GM21619 (cell line): ENCODE measurements around the gene EPHA1.
"Not testable (repeated sequence)": the region's sequence is repeated elsewhere in the genome, so short reads cannot be mapped to it uniquely, and the experiment has no call there.

ENCODE experiments used
- ATAC-seq: cut with Tn5 transposase; IDR thresholded peaks from one replicate; pipeline ENCODE4 v1.9.1; 2021; ENCODE audit not compliant: unreplicated experiment

Gene EPHA1

DNA sequence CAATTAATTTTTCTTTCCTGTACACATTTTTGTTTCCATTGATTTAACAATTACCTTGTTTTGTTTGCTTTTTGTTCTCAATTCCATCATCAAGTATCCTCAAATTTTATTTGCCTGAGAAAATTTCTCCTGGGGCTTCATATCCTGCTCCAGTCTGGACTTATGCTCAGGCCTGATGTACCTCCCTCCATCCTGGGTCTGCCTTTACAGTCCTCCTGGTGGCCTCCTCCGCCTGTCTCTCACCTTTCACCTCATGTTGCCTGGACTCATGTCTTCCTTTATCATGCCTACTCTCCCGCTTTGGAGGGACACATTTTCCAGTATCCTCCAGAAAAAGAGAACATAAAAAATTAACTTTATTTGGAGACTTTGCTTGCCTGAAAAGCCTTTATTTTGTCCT is 22.5 kb upstream of the EPHA1 start:
- no peak for ATAC-seq

DNA sequence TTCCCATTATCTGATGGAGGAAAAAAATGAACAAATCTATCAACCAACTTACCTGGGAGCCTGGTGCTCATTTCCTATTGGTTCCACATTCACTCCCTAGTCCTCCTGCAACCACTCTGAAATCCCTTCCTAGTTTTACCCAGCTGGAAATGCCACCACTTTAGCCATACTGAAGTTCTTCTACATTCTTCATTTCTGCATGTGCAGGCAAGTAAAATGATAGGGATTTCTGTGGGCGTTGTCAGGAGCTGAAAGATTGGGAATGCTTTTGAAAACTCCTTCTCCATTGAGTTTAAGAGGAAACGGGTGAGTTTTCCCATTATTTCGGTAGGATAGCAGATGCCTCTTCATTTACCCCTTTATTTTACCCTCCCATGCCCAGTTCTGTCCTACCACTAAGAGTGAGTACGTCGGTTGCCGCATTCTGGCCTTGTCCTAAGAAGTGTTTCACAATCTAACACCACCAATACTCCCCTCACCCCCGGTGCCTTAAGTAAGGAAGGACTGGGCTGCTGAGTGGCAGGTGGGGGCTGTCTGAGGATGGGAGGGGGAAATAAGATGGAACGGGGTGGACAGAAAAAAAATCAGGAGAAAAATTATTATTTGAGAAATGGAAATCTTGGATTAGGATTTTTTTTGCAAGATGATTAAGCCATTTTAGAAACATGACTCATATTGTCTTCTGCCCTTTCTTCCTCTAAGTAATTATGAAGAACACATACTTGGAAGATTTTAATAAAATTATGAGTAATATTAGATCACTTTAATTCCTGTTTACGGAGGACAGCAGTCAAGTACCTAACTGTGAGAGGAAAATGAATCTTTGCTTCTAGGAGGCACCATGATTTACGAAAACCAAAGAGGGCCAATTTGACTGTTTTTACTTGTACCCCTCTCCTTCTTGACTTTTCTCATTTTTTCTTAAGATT is 21.4 kb upstream of the EPHA1 start:
- ATAC-seq, result no peak

DNA sequence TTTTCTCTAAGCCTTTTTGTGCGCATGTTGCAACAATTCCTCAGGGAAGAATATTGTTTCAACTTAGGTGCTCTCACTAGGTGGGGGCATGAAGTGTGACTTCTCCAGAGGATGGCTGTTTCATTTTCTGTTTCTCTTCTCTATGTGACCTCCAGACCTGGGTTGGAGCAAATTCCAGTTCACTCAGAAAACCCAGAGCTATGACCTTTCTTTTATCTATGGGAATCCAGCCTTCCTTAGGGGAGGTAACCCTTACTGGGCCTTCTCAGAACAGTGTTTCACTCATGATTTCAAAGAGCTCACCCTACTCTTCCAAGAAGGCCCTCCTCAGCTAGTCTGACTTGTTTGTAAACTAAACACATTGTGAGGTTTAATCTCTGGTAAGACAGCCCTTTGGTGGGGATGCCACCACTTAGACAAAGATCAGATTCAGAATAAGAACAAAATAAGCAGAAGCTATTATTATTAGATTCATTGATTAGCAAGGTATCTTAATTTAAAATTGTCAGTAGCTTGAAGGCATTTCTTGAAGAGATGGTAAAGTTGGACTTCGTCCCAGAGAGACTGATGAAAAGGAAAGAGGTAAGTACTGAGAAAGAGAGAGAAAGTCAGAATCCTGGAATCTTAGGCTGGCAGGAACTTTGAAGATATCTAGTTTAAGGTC is 18.0 kb upstream of the EPHA1 start:
- no peak for ATAC-seq

DNA sequence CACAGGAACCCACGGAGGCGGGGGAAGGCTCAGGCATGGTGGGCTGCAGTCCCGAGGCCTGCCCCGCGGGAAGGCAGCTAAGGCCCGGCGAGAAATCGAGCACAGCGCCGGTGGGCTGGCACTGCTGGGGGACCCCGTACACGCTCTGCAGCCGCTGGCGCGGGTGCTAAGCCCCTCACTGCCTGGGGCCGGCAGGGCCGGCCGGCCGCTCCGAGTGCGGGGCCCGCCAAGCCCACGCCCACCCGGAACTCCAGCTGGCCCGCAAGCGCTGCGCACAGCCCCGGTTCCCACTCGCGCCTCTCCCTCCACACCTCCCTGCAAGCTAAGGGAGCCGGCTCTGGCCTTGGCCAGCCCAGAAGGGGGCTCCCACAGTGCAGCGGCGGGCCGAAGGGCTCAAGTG is 15.8 kb upstream of the EPHA1 start:
- not testable (repeated sequence) for ATAC-seq

DNA sequence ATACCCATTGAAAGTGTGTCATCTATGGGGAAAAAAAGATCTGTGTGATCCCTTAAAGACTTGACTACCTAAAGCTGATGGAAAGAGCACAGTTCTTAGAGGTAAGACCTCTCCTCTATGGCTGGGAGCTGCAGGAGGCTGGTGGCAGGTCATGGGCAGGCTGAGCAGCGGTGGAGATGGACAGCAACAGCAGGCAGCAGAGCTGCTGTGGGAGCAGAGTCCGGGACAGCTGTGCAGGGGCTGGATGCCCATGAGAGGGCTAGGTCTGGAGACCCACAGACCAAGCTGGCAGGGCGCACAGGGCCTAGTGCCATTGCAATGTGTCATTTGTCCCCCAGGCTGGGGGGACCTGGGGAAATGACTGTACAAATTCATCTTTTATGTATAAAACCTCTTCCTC is 13.4 kb upstream of the EPHA1 start:
- no peak for ATAC-seq

DNA sequence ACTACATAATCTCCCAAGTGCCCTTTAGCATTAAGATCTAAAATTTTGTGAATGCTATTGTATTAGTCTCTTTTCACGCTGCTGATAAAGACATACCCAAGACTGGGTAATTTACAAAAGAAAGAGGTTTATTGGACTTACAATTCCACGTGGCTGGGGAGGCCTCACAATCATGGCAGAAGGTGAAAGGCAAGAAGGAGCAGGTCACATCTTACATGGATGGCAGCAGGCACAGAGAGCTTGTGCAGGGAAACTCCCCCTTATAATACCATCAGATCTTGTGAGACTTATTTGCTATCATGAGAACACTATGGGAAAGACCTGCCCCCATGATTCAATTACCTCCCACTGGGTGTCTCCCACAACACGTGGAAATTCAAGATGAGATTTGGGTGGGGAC is 12.0 kb upstream of the EPHA1 start:
- not testable (repeated sequence) for ATAC-seq

DNA sequence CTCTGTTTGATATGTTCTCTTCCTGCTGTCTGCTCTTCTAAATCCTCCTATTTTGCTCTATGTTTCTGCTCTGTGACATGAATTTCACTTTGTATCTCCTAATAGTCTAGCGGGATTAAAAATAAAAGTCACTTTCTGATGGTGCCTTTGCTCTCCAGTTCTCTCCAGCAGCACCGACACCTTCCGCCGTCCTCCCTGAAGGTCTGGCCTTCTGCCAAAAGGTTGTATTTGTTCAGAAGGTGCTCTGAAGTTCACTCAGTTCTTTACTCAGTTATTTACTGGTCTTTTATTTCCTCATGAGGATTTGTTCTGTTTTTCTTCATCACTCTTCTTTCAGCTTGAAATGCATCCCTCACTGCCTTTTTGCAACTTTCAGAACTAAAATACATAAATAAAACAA is 11.2 kb upstream of the EPHA1 start:
- ATAC-seq, result no peak

DNA sequence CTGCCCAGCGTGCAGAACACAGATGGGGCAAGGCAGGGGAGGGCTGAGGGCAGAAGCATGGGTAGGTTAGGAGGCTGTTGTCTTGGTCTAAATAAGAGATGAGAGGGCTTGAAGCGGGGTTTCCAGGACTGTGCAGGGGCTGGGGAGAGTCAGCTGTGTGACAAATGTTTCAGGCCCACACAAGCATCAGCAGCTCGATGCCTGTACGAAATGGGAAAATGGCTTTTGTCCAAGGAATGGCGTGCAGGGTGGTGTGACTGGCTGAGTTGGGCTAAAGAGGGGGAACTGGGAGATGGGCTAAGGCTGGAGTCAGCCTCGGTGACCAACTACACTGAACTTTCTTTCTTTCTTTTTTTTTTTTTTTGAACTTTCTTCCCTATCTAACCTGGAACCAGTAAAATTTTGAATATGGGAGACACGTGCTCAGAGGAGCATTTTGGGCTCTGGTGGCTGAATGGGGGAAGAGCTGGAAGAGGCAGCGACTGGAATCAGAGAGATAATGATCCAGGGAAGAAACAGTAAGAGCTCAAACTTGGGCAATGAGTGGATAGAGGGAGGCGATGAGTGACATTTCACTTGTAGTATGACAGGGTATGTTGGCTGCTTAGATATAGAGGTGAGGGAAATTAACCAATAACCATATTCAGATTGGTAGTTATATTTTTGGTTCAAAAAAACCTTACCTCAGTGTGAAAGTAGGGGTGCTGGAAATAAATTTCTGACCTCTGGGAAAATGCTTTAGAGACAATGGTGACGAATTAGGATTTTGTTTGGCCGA is 10.2 kb upstream of the EPHA1 start:
- ATAC-seq, result no peak

DNA sequence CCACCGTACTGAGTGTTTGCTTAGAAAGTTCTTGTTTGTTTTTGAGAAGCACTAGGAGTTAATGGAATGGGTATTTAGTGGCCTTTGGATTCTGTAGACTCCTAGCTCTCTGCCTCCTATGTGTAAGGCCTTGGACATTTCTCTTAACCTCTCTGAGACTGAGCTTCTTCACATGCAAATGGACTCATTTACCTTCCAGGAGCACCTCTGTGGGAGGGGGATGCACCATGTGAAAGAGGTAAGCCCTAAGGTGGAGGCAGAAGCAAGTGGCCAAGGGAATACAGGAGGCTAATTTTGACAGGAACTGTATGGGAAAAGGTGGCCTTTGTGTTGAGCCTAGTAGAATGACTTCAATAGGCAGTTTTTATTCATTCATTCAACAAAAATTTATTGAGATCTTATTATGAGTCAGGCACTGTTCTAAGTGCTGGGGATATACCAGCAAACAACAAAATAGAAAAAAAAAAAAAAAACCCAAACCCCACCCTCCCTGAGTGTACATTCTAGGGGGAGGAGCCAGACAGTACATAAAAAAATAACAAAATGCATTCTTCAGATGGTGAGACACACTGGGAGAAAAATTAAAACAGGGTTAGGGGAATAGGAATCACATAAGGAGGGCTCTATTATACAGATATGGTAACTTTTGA is 9.2 kb upstream of the EPHA1 start:
- no peak for ATAC-seq

DNA sequence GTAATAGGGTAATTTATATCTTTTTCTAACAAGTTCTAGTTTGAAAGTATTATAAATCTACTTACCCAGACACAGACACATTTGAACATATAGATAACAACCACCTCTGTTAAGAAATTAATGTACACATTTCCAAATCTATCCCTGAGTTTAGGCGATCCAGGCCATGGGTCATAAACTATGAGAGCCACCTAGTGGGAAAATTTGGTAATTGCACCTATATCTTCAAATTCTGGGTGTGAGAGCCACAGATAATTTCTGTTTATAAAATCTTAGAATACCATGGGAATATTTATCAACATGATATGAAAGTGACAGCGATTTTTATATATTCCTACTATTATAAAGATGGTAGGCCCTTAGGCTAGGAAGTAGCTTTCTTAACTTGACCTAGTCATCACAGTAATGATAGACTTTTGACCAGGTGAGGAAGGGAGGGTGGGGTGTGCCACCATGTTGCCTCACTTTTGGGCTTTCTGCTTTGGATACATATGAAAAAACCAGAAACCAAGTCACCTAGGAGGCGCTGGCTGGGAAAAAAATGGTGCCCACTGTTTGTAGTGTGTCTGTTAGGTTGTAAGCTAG is 8.0 kb upstream of the EPHA1 start:
- ATAC-seq, result no peak

DNA sequence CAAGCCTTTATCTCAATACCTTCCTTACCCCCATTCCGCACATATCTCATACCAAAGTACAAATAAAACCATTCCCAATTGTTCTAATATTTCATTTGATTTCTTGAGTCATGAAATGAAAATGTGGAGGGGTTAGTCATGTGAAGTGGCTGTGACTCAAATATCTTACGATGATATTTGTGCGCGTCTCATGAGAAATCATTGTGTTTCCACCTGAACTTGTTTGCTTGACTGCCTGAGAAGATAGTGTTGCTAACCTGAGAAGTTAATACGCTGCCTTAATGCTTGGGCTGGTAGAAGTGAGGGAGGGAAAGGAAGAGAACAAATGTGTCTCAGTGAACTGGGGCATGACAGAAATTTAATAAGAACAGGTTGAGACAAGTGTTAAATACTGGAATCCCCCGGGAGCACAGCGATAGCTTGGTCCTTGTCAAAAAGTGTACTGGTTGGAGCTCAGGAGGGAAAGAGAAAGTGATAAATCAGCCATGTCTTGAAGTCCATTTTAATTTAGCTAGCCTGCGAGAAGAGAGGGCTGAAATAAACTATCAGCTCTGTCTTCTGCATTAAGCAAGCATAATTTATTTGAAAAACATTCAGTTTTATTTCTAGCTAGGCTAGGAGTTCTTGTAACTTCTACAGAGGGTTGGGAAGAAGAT is 7.2 kb upstream of the EPHA1 start:
- no peak for ATAC-seq

DNA sequence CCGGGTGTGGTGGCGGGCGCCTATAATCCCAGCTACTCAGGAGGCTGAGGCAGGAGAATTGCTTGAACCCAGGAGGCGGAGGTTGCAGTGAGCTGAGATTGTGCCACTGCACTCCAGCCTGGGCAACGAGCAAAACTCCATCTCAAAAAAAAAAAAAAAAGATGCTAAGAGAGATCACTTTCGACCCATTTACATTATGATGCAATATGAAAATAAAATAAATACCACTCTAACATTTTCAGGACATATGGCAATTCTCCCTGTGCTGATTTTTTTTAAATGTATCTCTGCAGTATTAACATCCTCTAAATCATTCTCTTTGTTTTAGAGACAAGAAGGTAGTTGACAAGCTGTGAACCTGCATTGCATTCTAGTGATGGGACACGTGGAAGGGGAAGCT is 6.6 kb upstream of the EPHA1 start:
- not testable (repeated sequence) for ATAC-seq

DNA sequence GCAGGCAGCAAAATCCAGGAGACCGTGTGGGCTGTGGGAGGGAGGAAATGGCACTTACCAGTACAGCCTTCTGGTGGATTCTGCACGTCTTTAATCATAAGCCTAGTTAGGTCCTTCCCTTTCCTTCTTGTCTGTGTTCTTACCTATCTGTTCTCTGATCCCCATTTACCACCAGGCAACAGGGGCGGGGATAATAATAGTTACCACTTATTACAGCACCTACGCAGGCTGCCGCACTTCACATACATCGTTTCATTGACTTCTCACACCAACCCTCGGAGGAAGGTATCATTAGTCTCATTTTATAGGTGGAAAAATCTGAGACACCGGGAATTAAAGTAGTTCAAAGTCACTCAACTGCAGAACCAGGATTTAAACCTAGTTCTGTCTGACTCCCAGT is 4.5 kb upstream of the EPHA1 start:
- ATAC-seq, result no peak

DNA sequence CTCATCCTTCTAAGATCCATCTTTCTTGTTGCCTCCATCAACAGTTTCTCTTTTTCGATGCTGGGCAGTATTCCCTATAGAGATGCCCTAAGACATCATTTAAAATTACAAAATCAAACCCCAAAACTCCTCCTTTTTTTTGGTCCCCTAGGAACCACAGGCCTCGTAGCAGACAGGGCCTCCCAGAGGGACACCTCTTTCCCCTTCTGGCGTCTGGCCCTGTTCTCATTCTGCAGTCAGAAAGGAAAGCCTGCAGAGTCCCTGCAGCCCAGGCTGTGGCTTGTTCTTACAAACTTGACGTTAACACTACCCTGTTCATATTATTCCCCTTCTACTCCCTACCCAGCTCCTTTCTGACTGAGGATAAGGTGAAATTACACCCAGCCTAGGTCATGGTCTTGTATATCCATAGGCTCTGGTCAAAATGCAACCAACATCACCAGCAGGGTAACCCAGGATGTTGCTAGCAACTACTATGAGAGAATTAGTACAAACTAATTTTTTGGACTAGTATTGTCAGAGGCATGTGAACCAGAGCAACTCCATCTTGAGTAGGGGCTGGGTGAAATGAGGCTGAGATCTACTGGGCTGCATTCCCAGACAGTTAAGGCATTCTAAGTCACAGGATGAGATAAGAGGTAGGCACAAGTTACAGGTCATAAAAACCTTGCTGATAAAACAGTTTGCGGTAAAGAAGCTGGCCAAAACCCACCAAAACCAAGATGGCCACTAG is 3.5 kb upstream of the EPHA1 start:
- ATAC-seq, result no peak

DNA sequence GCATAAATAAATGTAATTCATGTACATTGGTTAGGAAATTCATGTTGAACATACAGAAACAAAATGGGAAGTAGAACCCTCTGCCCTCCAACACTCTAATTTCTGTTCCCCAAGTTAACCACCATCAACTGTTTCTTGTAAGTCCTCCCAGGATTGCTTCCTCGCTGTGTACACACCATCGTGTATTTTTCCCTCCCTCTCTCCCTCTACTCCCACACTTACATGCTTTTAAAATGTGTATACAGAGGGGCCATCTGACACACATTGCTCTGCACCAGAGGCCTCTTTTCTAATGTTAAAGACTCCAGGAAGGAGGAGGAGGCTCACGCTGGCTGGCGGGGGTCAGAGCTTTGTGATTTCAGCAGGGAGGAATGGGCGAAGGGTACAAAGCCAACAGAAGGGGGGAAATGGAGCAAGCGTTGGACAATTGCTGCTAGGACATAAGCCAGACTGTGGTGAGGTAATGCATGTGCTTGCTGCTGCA is 1.9 kb upstream of the EPHA1 start:
- no peak for ATAC-seq

DNA sequence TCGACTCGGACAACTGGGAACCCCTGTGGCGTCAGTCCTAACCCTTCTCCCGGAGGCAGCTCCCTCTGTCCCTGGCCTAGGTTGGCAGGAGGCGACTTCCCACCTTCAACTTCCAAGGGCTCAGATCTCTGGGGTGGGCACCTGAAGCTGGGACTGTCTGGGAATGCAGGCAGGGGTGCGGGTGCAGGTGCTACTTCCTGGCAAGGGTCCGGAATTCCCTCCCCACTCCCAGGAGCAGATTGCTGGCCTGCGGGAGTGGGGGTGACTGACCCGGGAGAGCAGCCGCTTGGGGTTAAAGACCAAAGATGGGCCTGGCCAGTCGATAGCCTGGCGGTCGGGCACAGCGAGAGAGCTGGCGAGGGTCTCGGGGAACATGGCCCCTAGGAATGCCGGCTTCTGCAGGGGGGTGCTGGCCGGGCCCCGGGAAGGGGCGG is 387 bp downstream of the EPHA1 start:
- ATAC-seq, result no peak

DNA sequence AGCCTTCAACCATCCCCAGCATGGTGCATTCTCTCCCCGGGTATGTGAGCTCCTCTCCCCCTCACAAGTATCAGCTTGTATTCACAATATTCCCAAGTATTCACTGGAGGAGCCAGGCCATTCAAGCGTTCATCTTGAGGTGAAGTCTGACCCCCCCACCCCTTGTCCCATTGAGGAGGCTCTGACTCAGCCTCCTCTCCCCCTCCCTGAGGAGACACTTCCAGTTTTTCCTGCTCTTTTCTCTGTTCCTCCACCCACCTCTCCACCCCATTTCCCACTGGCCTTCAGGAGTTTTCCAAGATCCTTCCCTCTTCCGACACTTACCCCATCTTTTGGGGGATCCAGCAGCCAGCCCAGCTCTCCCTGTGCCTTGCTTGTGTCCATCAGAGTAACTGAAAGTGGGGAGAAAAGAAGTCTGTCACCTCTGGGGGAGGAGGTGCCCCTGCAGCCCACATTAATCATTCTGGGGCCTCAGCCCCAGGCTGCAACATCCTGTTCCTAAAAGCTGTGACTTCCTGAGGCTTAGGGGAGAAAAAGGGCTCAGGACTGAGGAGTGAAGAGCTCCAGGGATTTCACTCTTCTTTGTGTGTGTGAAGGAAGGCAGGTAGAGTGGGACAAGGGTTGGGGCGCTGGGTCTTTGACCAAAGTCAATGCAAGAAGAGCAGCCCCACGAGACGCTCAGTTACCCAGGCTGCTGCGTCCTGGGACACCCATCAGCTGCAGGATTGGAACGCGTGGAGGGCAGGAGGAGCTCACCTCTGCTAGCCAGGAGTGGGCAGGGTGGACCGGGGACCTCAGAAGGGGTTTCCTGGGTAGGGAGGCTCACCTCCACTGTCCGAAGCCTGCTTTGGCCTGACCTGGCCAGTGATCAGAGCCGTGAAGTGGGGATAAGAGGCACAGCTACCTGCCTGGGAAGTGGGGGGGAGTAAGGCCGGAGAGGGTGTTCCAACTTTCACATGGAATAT is 1.1 kb downstream of the EPHA1 start:
- ATAC-seq, result no peak

DNA sequence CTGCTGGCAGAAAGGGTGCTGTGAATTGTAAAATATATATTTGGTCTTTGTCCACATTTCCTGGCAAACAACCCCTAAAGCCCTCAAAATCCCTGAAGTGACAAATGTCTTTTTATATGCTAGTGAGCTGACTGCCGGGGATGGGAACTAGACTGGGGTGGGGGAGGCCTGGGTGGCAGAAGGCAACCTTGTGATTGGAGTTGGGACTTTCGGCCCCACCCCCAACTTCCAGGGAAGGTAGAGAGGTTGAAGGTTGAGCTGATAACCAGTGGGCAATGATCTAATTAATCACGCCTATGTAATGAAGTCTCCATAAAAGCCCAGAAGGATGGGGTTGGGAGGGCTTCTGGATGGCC is 2.7 kb downstream of the EPHA1 start:
- no peak for ATAC-seq
